Endothelial cell of umbilical vein (primary cell): ENCODE data around the gene TBC1D4. TPM values are rescaled to one million over a fixed set of nuclear protein-coding genes. Genes with fewer than 3 reads are reported as not detected.

ENCODE experiments used
- BruUV-seq: library from RNA; stranded (reverse); fragments of 400-500 nt; replicated peaks from 2 replicates; lab custom pipeline; 2021; lab: Mats Ljungman, UMichigan
- CTCF ChIA-PET: fragments of 300-600, 350-600 bp; sonication (Branson Sonifier 250); formaldehyde crosslinking; loops from one replicate; lab custom pipeline; 2021; ENCODE audit warnings: antibody characterized with exemption, inconsistent platforms; lab: Charles Lee
- POLR2A ChIA-PET: fragments of 300-600, 350-600 bp; sonication (Branson Sonifier 250); formaldehyde crosslinking; loops from one replicate; lab custom pipeline; 2021; ENCODE audit warnings: antibody characterized with exemption, inconsistent platforms; lab: Charles Lee
- DNase-seq: peaks from one replicate; pipeline ENCODE4 v3.0.0-alpha.2; 2011; ENCODE audit warnings: low read depth, low spot score
- FAIRE-seq: peaks from 2 replicates; lab custom pipeline; 2011; peaks lifted over from hg19 to GRCh38; lab: Jason Lieb, UNC
- H2AFZ ChIP-seq: 2 replicates; pipeline ENCODE4 v1.6.0; 2012; ENCODE audit warnings: low read depth, low read length, control low read depth, inconsistent platforms
- H3K27ac ChIP-seq: 2 replicates; pipeline ENCODE4 v1.5.1; 2011; ENCODE audit warnings: low read depth, mild to moderate bottlenecking, control low read depth, low read length, moderate library complexity; ENCODE audit not compliant: insufficient read depth
- H3K27me3 ChIP-seq, 2 experiments: 2 replicates each; pipeline versions ENCODE4 v1.6.0 to v1.6.1; 2011; ENCODE audit warnings: low read length in 2 of 2, mixed read lengths in 1 of 2; ENCODE audit not compliant: control insufficient read depth in 2 of 2, insufficient read depth in 2 of 2
- H3K36me3 ChIP-seq, 2 experiments: 2 replicates in 1 of 2; 3 replicates in 1 of 2; pipeline ENCODE4 v1.5.1; 2011; ENCODE audit warnings: low read length in 2 of 2, mild to moderate bottlenecking in 1 of 2, moderate library complexity in 1 of 2; ENCODE audit not compliant: control insufficient read depth in 2 of 2, insufficient read depth in 2 of 2; ENCODE audit errors: extremely low read depth in 1 of 2
- H3K4me1 ChIP-seq: 3 replicates; pipeline ENCODE4 v1.5.1; 2011; ENCODE audit warnings: mild to moderate bottlenecking, low read length; ENCODE audit not compliant: control insufficient read depth, insufficient read depth; ENCODE audit errors: extremely low read depth
- H3K4me2 ChIP-seq: 2 replicates; pipeline ENCODE4 v1.6.1; 2011; ENCODE audit warnings: low read length, control low read depth, mixed read lengths; ENCODE audit not compliant: insufficient read depth
- H3K4me3 ChIP-seq, 3 experiments: fragments of 200-600 bp in 1 of 3; sonication (generic), shearing (Covaris generic) in 1 of 3; replicated peaks in 1 of 3; 2 replicates each; pipeline ENCODE4 v1.5.1; 2011 to 2016; ENCODE audit warnings: control low read depth in 3 of 3, low read length in 3 of 3, mild to moderate bottlenecking in 2 of 3, inconsistent platforms in 1 of 3, low read depth in 1 of 3, moderate library complexity in 1 of 3; ENCODE audit not compliant: insufficient read depth in 1 of 3
- H3K79me2 ChIP-seq: 2 replicates; pipeline ENCODE4 v1.6.0; 2012; ENCODE audit warnings: low read length, inconsistent platforms; ENCODE audit not compliant: control insufficient read depth, insufficient read depth
- H3K9ac ChIP-seq: replicated peaks from 2 replicates; pipeline ENCODE3; 2011; ENCODE audit warnings: low read length, control low read depth; ENCODE audit not compliant: insufficient read depth; ENCODE audit errors: extremely low read depth
- H3K9me1 ChIP-seq: replicated peaks from 3 replicates; pipeline ENCODE4 v1.6.0; 2011; ENCODE audit warnings: mild to moderate bottlenecking, low read length; ENCODE audit not compliant: control insufficient read depth, insufficient read depth; ENCODE audit errors: extremely low read depth
- H3K9me3 ChIP-seq: replicated peaks from 2 replicates; pipeline ENCODE4 v1.5.1; 2012; ENCODE audit warnings: low read length, inconsistent platforms; ENCODE audit not compliant: control insufficient read depth, insufficient read depth
- H4K20me1 ChIP-seq: replicated peaks from 2 replicates; pipeline ENCODE3; 2011; ENCODE audit warnings: mild to moderate bottlenecking, low read length; ENCODE audit not compliant: control insufficient read depth, insufficient read depth; ENCODE audit errors: extremely low read depth
- FOS ChIP-seq: IDR thresholded peaks from 2 replicates; pipeline ENCODE4 v1.6.1; 2011; ENCODE audit warnings: mild to moderate bottlenecking, low read length, moderate library complexity, borderline replicate concordance; ENCODE audit not compliant: insufficient read depth
- GATA2 ChIP-seq: IDR thresholded peaks from 2 replicates; pipeline ENCODE4 v1.7.0; 2011; ENCODE audit warnings: low read depth, mild to moderate bottlenecking, moderate library complexity, mixed read lengths, low read length; ENCODE audit not compliant: insufficient read length, insufficient read depth
- JUN ChIP-seq: IDR thresholded peaks from 2 replicates; pipeline ENCODE4 v1.6.1; 2011; ENCODE audit warnings: borderline replicate concordance, low read depth; ENCODE audit not compliant: insufficient read length, insufficient read depth
- MAX ChIP-seq: IDR thresholded peaks from 2 replicates; pipeline ENCODE4 v1.6.1; 2011; ENCODE audit not compliant: insufficient read depth, insufficient read length
- MYC ChIP-seq: IDR thresholded peaks from one replicate; pipeline ENCODE4 v1.6.1; 2011; ENCODE audit warnings: mild to moderate bottlenecking, low read depth, low read length
- POLR2A ChIP-seq: IDR thresholded peaks from 2 replicates; pipeline ENCODE4 v1.6.1; 2012; ENCODE audit warnings: low read depth, mild to moderate bottlenecking, control low read depth, low read length
- POLR2AphosphoS5 ChIP-seq: IDR thresholded peaks from 2 replicates; pipeline ENCODE4 v1.6.1; 2012; ENCODE audit warnings: low read depth, mild to moderate bottlenecking, control low read depth, low read length, moderate library complexity; ENCODE audit not compliant: insufficient read depth
- dilution Hi-C: fragments of 300-500 bp; cut with MboI; formaldehyde crosslinking; loops from one replicate; pipeline ENCODE4 v1.15.0; 2019; ENCODE audit warnings: low sequenced_read_pairs; ENCODE audit not compliant: extremely low pct_ligation_motif_present
- intact Hi-C: fragments of 100-400 bp; cut with micrococcal nuclease; formaldehyde crosslinking; loops from one replicate; pipeline ENCODE4 v1.10.0; 2022
- polyA plus RNA-seq, 4 experiments: library from polyadenylated mRNA; depleted of rRNA in 3 of 4; stranded (reverse) in 3 of 4; unstranded in 1 of 4; fragments of >200 nt; gene quantifications; 2 replicates each; pipeline versions ENCODE4 v1.2.1 to v1.2.3, GENCODE V29; 2011 to 2012; ENCODE audit warnings: missing spikeins in 1 of 4
- total RNA-seq: library from RNA; stranded (reverse); gene quantifications from 2 replicates; pipeline ENCODE4 v1.2.3, GENCODE V29; 2021

Gene TBC1D4
- total and polyA plus RNA-seq, 2 donors (not counting 3 experiments of a cell fraction or from before 2014, with no cell fraction given): 58.3 to 81.0 TPM

GRCh38 chr13:75326173-75327134 is 155.5 kb downstream of the TBC1D4 start:
- peak overlapping the region; percentile 73 for H3K9ac ChIP-seq
- H3K4me3 ChIP-seq: peak overlapping the region in 2 of 3 experiments; percentile 24 to 44
- peak overlapping the region; percentile 82 for H3K27ac ChIP-seq
- no peaks in the 10 kb centered on the region for H4K20me1 ChIP-seq
- H3K27me3 ChIP-seq: no peaks in the 10 kb centered on the region
- FAIRE-seq (peak; percentile 62), DNase-seq (peak; percentile 87)
- no peak overlapping the region for H2AFZ ChIP-seq
- ChIA-PET CTCF (interaction anchor here (0.8 to 3.6 kb wide), 9 partner anchors 10 to 156 kb away, joined by 3 to 17 read pairs (median 6); partner anchors contain the start of gene TBC1D4), POLR2A (interaction anchor here (1.1 to 1.4 kb wide), 2 partner anchors 19 to 39 kb away, joined by 3 to 6 read pairs; no protein-coding TSS in a partner anchor)
- dilution Hi-C loops (no loop called here), intact Hi-C loops (loop anchor here (1.0 kb wide), 4 partner anchors 19 to 156 kb away; partner anchors contain the start of gene TBC1D4)
- TF ChIP-seq MAX (no peak), POLR2A (no peak), POLR2AphosphoS5 (peak; percentile 20), JUN (peak; percentile 64), MYC (no peak), FOS (no peak), GATA2 (peak; percentile 24)
- peaks cover 53% of the 10 kb centered on the region for H3K4me1 ChIP-seq
- peak overlapping the region; percentile 54 for H3K4me2 ChIP-seq
- H3K9me3 ChIP-seq: no peaks in the 10 kb centered on the region
- peaks cover 2% of the 10 kb centered on the region for H3K9me1 ChIP-seq
- peaks cover 0 to 4% of the 10 kb centered on the region in 2 experiments for H3K36me3 ChIP-seq
- TSS peak; percentile 78 for BruUV-seq
- peaks cover 12% of the 10 kb centered on the region for H3K79me2 ChIP-seq
